Mucosa of descending colon (tissue), 3 donors: ENCODE data around the gene ELSPBP1. TPM values are rescaled to one million over a fixed set of nuclear protein-coding genes. Genes with fewer than 3 reads are reported as not detected.
A peak's percentile ranks its signal among the peaks of the same experiment; 100 is the strongest.
"Not testable (repeated sequence)": the region's sequence is repeated elsewhere in the genome, so short reads cannot be mapped to it uniquely, and the experiment has no call there.

ENCODE experiments used
- ATAC-seq: fragments of 200-7000 bp; cut with Tn5 transposase; one replicate; pipeline ENCODE4 v1.9.1; 2020; ENCODE audit warnings: mild to moderate bottlenecking, moderate library complexity
- DNase-seq, 3 donors: peaks; one replicate each; pipeline ENCODE4 v3.0.0-alpha.2; 2020
- H3K36me3 ChIP-seq: fragments of 200-600 bp; one replicate; pipeline ENCODE4 v1.8.0; 2021; ENCODE audit warnings: low read depth, mild to moderate bottlenecking
- H3K4me1 ChIP-seq: fragments of 200-600 bp; one replicate; pipeline ENCODE4 v1.8.0; 2021; ENCODE audit warnings: low read depth, mild to moderate bottlenecking
- H3K4me3 ChIP-seq: fragments of 200-600 bp; one replicate; pipeline ENCODE4 v1.8.0; 2021; ENCODE audit warnings: mild to moderate bottlenecking
- H3K9me3 ChIP-seq: fragments of 200-600 bp; one replicate; pipeline ENCODE4 v1.8.0; 2021; ENCODE audit warnings: mild to moderate bottlenecking
- intact Hi-C, 2 donors: fragments of 100-400 bp; cut with DNase I in 1 of 2; cut with micrococcal nuclease in 1 of 2; formaldehyde crosslinking; loops; one replicate each; pipeline versions ENCODE4 v1.11.0 to v1.11.1; 2022; cut with DNase I, micrococcal nuclease
- total RNA-seq, 3 donors: library from RNA; stranded (reverse); fragmentation: NEBNext Ultra II Directional in 2 of 3; extraction: Animal tissue kit (Norgen Biotek cat#: 25700) in 2 of 3; gene quantifications; one replicate each; pipeline versions ENCODE4 v1.2.1 to v1.2.4, GENCODE V29; 2021 to 2023
- TF ChIP-seq, protein P1 (sequence below): fragments of 200-600 bp; IDR thresholded peaks from one replicate; pipeline ENCODE4 v1.8.0; 2022; ENCODE audit warnings: antibody characterized with exemption, mild to moderate bottlenecking
- donor health status: DM: no; HTN: no; CAD: no; lungs with moderate emphysema.
- donor health status: DM: no; HTN: no; CAD: no.
- donor health status: DM: no; HTN: yes; CAD: no.

ELSPBP1 gene
- total RNA-seq, 3 donors from 2014 or later, result not detected

DNA sequence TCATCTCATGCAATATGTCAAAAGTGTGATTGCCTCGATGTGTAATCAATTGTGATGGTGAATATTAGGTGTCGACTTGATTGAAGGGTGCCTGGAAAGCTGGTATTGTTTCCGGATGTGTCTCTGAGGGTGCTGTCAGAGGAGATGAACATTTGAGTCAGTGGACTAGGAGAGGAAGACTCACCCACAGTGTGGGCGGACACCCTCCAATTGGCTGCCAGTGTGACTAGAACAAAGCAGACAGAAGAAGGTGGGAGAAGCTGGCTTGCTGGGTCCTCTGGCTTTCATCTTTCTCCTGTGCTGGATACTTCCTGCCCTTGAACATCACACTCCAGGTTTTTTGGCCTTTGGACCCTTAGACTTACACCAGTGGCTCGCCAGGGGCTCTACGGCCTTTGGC, 64.9 kb downstream of the ELSPBP1 start:
- Histone ChIP-seq H3K4me1 (no peaks in the 10 kb centered on the region), H3K36me3 (no peaks in the 10 kb centered on the region), H3K4me3 (no peak overlapping the region), H3K9me3 (no peaks in the 10 kb centered on the region)
- TF ChIP-seq, protein P1, sequence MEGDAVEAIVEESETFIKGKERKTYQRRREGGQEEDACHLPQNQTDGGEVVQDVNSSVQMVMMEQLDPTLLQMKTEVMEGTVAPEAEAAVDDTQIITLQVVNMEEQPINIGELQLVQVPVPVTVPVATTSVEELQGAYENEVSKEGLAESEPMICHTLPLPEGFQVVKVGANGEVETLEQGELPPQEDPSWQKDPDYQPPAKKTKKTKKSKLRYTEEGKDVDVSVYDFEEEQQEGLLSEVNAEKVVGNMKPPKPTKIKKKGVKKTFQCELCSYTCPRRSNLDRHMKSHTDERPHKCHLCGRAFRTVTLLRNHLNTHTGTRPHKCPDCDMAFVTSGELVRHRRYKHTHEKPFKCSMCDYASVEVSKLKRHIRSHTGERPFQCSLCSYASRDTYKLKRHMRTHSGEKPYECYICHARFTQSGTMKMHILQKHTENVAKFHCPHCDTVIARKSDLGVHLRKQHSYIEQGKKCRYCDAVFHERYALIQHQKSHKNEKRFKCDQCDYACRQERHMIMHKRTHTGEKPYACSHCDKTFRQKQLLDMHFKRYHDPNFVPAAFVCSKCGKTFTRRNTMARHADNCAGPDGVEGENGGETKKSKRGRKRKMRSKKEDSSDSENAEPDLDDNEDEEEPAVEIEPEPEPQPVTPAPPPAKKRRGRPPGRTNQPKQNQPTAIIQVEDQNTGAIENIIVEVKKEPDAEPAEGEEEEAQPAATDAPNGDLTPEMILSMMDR, result no peak
- intact Hi-C loops, result no loop called here
- no peak for DNase-seq
- ATAC-seq, result no peak

DNA sequence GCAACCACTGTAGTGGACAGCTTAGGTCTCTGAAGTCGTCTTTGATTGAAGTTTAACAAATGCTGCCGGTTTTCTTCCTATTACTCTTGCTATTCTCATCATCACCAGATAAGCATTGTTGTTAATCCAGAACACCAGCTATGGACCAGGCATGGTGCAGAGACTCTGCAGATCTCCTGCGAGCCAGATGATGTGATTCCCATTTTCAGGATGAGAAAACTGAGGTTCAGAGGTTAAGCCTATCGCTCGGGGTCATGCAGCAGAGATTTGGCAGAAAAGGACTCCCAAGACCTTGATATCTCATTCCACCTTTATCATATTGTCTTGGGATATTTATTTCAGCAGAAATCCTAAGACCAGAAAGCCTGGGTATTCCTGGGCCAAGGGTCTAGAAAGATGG, 65.9 kb downstream of the ELSPBP1 start:
- TF ChIP-seq, protein P1, result no peak
- H3K4me3 ChIP-seq, result no peak overlapping the region
- DNase-seq (no peak), ATAC-seq (no peak)
- no peaks in the 10 kb centered on the region for H3K9me3 ChIP-seq
- no peaks in the 10 kb centered on the region for H3K4me1 ChIP-seq
- no peaks in the 10 kb centered on the region for H3K36me3 ChIP-seq
- intact Hi-C loops, result no loop called here

DNA sequence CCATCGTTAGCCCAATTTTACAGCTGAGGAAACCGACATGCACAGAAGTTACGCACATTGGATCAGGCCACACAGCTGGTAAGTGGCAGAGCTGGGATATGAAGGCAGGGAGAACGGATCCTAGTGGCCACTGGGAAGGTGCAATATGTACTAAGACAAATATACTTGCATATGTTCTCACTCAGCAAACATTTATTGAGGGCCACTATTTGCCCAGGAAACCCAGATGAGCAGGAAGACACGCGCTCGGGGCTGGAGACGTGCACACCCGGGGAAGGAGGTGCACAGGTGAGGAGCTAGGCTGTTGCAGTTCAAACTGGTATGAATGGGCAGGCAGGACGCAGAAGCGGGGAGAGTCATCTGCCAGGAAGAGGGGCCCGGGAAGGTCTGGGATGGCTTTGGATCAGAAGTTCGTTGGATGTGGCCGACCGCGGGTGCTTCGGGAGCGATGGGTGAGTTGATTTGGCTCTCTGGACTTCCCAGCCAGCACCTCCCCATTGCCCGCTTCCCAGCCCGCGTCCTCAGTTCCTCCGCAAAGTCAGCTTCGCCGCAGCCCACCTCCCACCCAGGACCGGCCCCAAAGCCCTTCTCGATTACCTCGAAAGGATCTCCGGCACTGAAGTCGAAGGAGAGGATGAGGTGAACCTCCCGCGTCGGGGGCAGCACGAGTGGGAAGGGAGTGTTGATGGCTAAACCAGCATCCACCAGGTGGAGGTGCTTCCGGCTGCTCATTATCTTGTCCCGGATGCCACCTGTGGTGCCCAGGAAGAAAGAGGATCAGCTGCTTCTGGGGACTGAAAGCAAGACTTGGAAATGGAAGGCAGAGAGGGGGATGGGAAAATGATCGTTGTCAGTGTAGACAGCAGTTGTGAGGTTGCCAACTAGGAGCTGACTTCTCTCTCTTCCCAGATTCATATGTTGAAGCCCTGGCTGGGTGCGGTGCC, 67.2 kb downstream of the ELSPBP1 start:
- Histone ChIP-seq H3K4me3 (no peak overlapping the region), H3K4me1 (no peaks in the 10 kb centered on the region), H3K36me3 (no peaks in the 10 kb centered on the region), H3K9me3 (no peaks in the 10 kb centered on the region)
- ATAC-seq (peak; percentile 39), DNase-seq (peak in 1 of 3 donors; percentile 26)
- intact Hi-C loops, result no loop called here
- TF ChIP-seq, protein P1, result no peak

DNA sequence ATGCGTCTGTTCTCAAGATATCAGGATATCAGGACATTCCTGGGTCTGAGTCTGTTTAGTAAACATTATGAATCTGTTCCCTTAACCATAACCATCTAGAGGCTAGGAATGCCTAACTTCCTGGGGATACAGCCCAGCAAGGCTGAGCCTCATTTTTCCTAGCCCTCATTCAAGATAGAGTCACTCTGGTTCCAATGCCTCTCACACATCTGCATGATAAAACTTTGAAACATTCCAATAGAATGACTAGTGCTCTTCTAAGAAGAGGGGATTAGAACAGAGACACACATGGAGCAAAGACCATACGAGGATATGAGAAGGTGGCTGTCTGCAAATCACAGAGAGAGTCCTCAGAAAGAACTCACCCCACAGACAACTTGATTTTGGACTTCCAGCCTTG, 70.1 kb downstream of the ELSPBP1 start:
- ATAC-seq (no peak), DNase-seq (no peak)
- H3K4me1 ChIP-seq, result no peaks in the 10 kb centered on the region
- H3K36me3 ChIP-seq, result no peaks in the 10 kb centered on the region
- no peak overlapping the region for H3K4me3 ChIP-seq
- intact Hi-C loops, result no loop called here
- TF ChIP-seq, protein P1, result no peak
- no peaks in the 10 kb centered on the region for H3K9me3 ChIP-seq

DNA sequence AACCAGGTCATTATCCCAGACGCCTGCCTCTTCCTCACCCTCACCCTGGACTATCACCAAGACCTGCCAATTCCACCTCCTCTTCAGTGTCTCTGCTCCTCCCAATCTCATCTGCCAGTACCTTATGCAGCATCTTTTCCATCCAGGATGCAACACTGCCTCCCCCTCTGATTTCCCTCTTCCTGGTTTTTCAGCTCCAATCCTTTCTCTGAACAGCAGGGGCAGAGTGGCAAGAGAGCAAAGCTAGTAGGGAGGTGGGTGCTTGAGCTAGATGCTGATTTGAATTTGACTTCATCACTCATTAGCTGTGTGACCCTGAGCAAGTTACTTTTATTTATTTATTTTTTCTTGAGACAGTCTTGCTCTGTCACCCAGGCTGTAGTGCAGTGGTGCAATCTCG, 75.0 kb downstream of the ELSPBP1 start:
- intact Hi-C loops, result no loop called here
- Histone ChIP-seq H3K36me3 (no peaks in the 10 kb centered on the region), H3K9me3 (no peaks in the 10 kb centered on the region), H3K4me1 (no peaks in the 10 kb centered on the region), H3K4me3 (no peak overlapping the region)
- TF ChIP-seq, protein P1, result no peak
- no peak for ATAC-seq
- no peak for DNase-seq

DNA sequence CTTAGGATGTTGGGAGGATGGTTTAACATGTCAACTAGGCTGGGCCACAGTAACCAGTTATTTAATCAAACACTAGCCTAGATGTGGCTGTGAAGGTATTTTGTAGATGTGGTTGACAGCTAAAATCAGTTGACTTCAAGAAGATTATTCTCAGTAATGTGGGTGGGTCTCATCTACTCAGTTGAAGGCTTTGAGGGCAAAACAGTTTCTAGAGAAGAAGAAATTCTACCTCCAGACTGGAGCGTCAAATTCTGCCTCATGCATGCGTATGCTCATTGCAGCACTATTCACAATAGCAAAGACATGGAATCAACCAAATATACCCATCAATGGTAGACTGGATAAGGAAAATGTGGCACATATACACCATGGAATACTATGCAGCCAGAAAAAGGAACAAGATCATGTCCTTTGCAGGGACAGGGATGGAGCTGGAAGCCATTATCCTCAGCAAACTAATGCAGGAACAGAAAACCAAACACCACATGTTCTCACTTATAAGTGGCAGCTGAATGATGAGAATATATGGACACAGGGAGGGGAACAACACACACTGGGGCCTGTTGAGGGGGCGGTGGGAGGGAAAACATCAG, 75.8 kb downstream of the ELSPBP1 start:
- ATAC-seq, intact Hi-C loops: not testable (repeated sequence)

More for the DNA sequence above, 75.8 kb downstream of the ELSPBP1 start:
- H3K9me3 ChIP-seq, H3K4me1 ChIP-seq, H3K36me3 ChIP-seq, DNase-seq, H3K4me3 ChIP-seq: not testable (repeated sequence)
